Nasal cavity respiratory epithelium epithelial cell of viscerocranial mucosa (primary cell): ENCODE data around the gene KRTAP29-1. TPM values are rescaled to one million over a fixed set of nuclear protein-coding genes. Genes with fewer than 3 reads are reported as not detected.

Experiments
- total RNA-seq: library from RNA; depleted of rRNA; stranded (reverse); fragments of >200 nt; gene quantifications from 2 replicates; pipeline ENCODE4 v1.2.3, GENCODE V29; 2014

The KRTAP29-1 gene, protein sequence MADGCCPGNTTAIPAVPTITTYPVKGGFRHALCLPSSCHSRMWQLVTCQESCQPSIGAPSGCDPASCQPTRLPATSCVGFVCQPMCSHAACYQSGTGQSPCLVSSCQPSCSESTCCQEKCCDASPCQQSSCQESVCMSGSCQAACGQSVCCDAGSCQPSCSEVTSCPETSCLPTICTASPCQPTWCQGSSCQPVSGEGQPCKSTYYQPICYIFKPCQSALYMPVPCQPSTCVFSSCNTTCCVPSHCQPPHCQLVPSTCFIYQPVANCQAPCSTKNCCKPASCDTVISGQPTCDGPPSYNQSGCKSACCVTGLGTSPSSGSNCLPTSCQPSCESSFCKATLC
- not detected in 2 replicates for total RNA-seq

DNA sequence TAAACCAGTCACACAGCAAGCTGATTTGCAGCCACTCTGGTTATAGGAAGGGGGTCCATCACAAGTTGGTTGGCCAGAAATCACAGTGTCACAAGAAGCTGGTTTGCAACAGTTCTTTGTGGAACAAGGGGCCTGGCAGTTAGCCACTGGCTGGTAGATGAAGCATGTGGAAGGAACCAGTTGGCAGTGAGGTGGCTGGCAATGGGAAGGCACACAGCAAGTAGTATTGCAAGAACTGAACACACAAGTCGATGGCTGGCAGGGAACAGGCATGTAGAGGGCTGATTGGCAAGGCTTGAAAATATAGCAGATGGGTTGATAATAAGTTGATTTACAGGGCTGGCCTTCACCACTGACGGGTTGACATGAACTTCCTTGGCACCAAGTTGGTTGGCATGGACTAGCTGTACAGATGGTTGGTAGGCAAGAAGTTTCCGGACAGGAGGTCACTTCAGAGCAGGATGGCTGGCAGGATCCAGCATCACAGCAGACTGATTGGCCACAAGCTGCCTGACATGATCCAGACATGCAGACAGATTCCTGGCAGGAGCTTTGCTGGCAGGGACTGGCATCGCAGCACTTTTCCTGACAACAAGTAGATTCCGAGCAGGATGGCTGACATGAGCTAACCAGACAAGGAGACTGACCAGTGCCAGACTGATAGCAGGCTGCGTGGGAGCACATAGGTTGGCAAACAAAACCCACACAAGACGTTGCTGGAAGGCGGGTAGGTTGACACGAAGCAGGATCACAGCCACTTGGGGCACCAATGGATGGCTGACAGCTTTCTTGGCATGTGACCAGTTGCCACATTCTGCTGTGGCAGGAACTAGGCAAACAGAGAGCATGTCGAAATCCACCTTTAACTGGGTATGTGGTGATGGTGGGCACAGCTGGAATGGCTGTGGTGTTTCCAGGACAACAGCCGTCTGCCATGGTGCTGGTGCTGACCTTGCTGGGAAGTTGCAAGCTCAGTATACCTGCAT, at the start of gene KRTAP29-1:
KRTAP29-1 (minus strand) TSS at position 936 of the 986 bp plus-strand sequence; CDS start at position 936, 0 bp downstream.

DNA sequence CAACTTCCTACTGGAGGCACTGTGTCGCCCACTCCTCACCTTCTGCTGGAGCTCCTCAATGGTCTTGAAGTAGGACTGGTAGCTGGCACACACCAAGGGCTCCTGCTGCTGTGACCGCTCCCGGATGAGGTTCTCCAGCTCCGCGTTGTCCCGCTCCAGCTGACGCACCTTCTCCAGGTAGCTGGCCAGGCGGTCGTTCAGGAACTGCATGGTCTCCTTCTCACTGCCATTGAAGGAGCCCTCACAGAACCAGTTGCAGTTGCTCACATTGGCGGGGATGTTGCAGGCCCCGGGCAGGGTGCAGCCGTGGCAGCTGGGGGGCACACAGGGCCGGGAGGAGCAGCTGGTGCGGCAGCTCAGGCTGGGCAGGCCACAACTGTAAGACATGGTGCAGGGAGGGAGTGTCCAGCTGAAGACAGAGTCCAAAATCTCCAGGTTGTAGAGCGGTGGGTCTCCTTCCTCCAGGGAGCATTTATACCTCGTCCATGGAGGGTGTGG, 47.8 kb upstream of the KRTAP29-1 start, which contains the start of gene KRT33A:
KRT33A (minus strand) TSS at position 448 of the 498 bp plus-strand sequence; CDS start at position 387, 61 bp downstream.

DNA sequence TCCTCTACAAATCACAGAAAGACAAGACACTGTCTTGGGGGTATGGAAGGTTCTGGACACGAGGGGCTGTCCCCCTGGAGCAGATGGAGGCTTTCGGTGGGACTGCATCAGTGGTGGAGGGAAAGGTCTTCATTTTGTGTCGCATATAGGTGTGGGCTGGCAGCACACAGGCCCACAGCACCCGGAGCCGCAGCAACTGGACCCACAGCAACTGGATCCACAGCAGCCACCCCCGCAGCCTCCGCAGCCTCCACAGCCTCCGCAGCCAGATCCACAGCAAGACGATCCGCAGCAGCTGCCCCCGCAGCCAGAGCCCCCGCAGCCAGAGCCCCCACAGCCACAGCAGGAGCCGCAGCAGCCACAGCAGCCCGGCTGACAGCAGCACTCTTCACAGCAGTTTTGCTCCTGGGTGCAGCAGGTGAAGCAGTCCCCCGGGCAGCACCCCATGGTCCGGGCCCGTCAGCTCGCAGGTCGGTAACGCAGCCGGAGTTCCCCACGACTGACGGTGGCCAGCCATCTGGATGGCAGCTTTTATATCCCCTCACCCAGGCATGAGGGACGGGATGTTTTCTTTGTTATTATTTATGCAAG, 12.6 kb upstream of the KRTAP29-1 start, which contains the start of gene KRTAP17-1:
KRTAP17-1 (minus strand) TSS at position 507 of the 591 bp plus-strand sequence; CDS start at position 447, 60 bp downstream.

DNA sequence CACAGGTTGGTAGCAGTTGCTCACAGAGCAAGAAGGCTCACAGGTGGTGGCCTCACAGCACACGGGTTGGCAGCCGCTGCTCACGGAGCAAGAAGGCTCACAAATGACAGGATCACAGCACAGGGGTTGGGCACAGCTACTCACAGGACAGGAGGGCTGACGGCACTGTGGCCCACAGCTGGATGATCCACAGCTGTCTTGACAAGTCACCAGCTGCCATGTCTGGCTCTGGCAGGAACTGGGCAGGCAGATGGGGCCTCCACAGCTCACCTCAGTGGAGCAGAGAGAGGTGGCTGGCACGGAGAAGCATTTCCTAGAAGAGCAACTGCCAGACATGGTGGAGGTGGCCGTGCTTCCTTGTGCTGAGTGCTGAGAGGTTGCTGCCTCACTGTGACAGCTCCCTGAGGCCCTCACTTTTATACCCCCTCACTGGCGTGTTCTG, 6.3 kb upstream of the KRTAP29-1 start, which contains the start of gene KRTAP16-1:
KRTAP16-1 (minus strand) TSS at position 392 of the 442 bp plus-strand sequence; CDS start at position 336, 56 bp downstream.

DNA sequence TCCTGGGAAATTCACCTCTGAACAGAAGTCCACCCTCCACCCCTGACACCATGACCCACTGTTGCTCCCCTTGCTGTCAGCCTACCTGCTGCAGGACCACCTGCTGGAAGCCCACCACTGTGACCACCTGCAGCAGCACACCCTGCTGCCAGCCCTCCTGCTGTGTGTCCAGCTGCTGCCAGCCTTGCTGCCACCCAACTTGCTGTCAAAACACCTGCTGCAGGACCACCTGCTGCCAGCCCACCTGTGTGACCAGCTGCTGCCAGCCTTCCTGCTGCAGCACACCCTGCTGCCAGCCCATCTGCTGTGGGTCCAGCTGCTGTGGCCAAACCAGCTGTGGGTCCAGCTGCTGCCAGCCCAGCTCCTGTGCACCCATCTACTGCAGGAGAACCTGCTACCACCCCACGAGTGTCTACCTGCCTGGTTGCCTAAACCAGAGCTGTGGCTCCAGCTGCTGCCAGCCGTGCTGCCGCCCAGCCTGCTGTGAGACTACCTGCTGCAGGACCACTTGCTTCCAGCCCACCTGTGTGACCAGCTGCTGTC, 26.9 kb downstream of the KRTAP29-1 start, which contains the start of gene KRTAP9-7:
KRTAP9-7 (plus strand) TSS at position 51 of the 543 bp plus-strand sequence; CDS start at position 51, 0 bp downstream.

DNA sequence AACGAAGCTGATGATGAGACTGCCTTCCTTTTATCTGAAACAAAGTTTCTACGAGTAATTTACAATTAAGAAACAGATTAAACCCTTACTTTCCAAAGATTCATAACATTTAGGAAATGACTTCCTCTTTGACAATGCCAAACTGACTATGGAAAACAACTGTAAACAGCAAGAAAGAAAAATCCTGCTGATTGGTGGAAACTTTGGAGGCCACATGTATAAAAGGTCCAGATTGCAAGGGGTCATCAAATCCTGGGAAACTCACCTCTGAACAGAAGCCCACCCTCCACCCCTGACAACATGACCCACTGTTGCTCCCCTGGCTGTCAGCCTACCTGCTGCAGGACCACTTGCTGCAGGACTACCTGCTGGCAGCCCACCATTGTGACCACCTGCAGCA, 37.6 kb downstream of the KRTAP29-1 start, which contains the start of gene KRTAP9-6:
KRTAP9-6 (plus strand) TSS at position 301 of the 400 bp plus-strand sequence; CDS start at position 301, 0 bp downstream.

DNA sequence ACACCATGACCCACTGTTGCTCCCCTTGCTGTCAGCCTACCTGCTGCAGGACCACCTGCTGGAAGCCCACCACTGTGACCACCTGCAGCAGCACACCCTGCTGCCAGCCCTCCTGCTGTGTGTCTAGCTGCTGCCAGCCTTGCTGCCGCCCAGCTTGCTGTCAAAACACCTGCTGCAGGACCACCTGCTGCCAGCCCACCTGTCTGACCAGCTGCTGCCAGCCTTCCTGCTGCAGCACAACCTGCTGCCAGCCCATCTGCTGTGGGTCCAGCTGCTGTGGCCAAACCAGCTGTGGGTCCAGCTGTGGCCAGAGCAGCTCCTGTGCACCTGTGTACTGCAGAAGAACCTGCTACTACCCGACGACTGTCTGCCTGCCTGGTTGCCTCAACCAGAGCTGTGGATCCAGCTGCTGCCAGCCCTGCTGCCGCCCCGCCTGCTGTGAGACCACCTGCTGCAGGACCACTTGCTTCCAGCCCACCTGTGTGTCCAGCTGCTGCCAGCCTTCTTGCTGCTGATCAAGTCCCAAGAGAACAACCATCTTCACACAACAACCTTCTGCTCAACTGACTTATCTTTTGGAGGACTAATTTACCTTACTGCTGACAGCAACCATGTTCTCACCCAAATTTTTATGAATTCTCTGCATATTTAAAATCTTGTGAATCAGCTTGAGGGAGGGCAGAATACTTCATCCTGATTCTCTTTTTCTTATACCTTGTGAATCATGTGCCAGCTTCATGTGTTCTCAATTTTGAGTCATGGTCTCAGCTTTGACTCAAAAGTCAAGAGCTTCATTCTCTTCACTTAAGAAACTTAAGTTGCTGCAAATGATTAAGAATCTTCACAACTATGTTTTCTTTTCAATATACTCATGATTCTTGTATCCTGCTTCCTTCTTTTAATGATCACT, 47.0 kb downstream of the KRTAP29-1 start, which contains the start of gene KRTAP9-9:
KRTAP9-9 (plus strand) TSS at position 4 of the 910 bp plus-strand sequence.

Other genes starting within 250 kb of the KRTAP29-1 start
- gene KRTAP2-2, start 247.6 kb downstream of the KRTAP29-1 start, total RNA-seq = not detected in 2 replicates
- gene KRTAP2-3, start 242.7 kb downstream of the KRTAP29-1 start, total RNA-seq = 0.93 TPM in 1 of 2 replicates, not detected in the other
- not detected in 2 replicates for gene KRTAP2-4, start 237.0 kb downstream of the KRTAP29-1 start, total RNA-seq
- gene KRTAP4-7, start 218.7 kb downstream of the KRTAP29-1 start, total RNA-seq = not detected in 2 replicates
- gene KRTAP4-8, start 204.7 kb downstream of the KRTAP29-1 start, total RNA-seq = not detected in 2 replicates
- gene KRTAP4-16, start 200.6 kb downstream of the KRTAP29-1 start, total RNA-seq = not detected in 2 replicates
- not detected in 2 replicates for gene KRTAP4-9, start 197.5 kb downstream of the KRTAP29-1 start, total RNA-seq
- gene KRTAP4-11, start 184.5 kb downstream of the KRTAP29-1 start, total RNA-seq = not detected in 2 replicates
- gene KRTAP4-12, start 178.7 kb downstream of the KRTAP29-1 start, total RNA-seq = not detected in 2 replicates
- gene KRTAP4-6, start 162.3 kb downstream of the KRTAP29-1 start, total RNA-seq = not detected in 2 replicates
- gene KRTAP4-5, start 153.0 kb downstream of the KRTAP29-1 start, total RNA-seq = not detected in 2 replicates
- not detected in 2 replicates for gene KRTAP4-4, start 142.1 kb downstream of the KRTAP29-1 start, total RNA-seq
- not detected in 2 replicates for gene KRTAP4-3, start 134.6 kb downstream of the KRTAP29-1 start, total RNA-seq
- not detected in 2 replicates for gene KRTAP4-2, start 124.6 kb downstream of the KRTAP29-1 start, total RNA-seq
- not detected in 2 replicates for gene KRTAP4-1, start 117.9 kb downstream of the KRTAP29-1 start, total RNA-seq
- not detected in 2 replicates for gene KRTAP9-1, start 113.0 kb downstream of the KRTAP29-1 start, total RNA-seq
- not detected in 2 replicates for gene KRTAP9-2, start 76.2 kb downstream of the KRTAP29-1 start, total RNA-seq
- gene KRTAP9-3, start 70.4 kb downstream of the KRTAP29-1 start, total RNA-seq = not detected in 2 replicates
- gene KRTAP9-8, start 64.9 kb downstream of the KRTAP29-1 start, total RNA-seq = not detected in 2 replicates
- gene KRTAP9-4, start 53.2 kb downstream of the KRTAP29-1 start, total RNA-seq = not detected in 2 replicates
- not detected in 2 replicates for gene KRTAP9-9, start 47.5 kb downstream of the KRTAP29-1 start, total RNA-seq
- gene KRTAP9-6, start 37.5 kb downstream of the KRTAP29-1 start, total RNA-seq = not detected in 2 replicates
- not detected in 2 replicates for gene KRTAP9-7, start 27.2 kb downstream of the KRTAP29-1 start, total RNA-seq
- gene KRTAP16-1, start 6.5 kb upstream of the KRTAP29-1 start, total RNA-seq = not detected in 2 replicates
- not detected in 2 replicates for gene KRTAP17-1, start 12.9 kb upstream of the KRTAP29-1 start, total RNA-seq
- 0.28 and 0.68 TPM in 2 replicates for gene KRT33A, start 48.0 kb upstream of the KRTAP29-1 start, total RNA-seq
- gene KRT33B, start 67.0 kb upstream of the KRTAP29-1 start, total RNA-seq = 1.1 and 59.1 TPM in 2 replicates
- 1.00 and 2.7 TPM in 2 replicates for gene KRT34, start 79.5 kb upstream of the KRTAP29-1 start, total RNA-seq
- 0.14 and 0.34 TPM in 2 replicates for gene KRT31, start 94.8 kb upstream of the KRTAP29-1 start, total RNA-seq
- 2.1 TPM in 1 of 2 replicates, not detected in the other for gene KRT37, start 121.7 kb upstream of the KRTAP29-1 start, total RNA-seq
- gene KRT38, start 138.1 kb upstream of the KRTAP29-1 start, total RNA-seq = 0.07 TPM in 1 of 2 replicates, not detected in the other
- gene KRT32, start 164.5 kb upstream of the KRTAP29-1 start, total RNA-seq = not detected in 2 replicates
- gene KRT35, start 178.3 kb upstream of the KRTAP29-1 start, total RNA-seq = not detected in 2 replicates
- gene KRT36, start 187.1 kb upstream of the KRTAP29-1 start, total RNA-seq = not detected in 2 replicates
- 6.5 and 231 TPM in 2 replicates for gene KRT13, start 202.8 kb upstream of the KRTAP29-1 start, total RNA-seq
- gene KRT15, start 216.0 kb upstream of the KRTAP29-1 start, total RNA-seq = 38.3 and 63.4 TPM in 2 replicates
- 637 and 3,236 TPM in 2 replicates for gene KRT19, start 225.5 kb upstream of the KRTAP29-1 start, total RNA-seq